Neural cell (in vitro differentiated cells): ENCODE measurements around the gene ROGDI. TPM values are rescaled to one million over a fixed set of nuclear protein-coding genes. Genes with fewer than 3 reads are reported as not detected.

Source experiments
- H2AFZ ChIP-seq: fragments of 200-600, 300-800 bp; sonication (generic), shearing (Covaris generic); 2 replicates; pipeline ENCODE4 v1.6.0; 2014; ENCODE audit warnings: low read depth, mild to moderate bottlenecking, antibody characterized with exemption, low read length, moderate library complexity
- H3F3A ChIP-seq: fragments of 200-600 bp; shearing (Covaris generic); 2 replicates; pipeline ENCODE4 v1.6.1; 2016; ENCODE audit warnings: mild to moderate bottlenecking, moderate library complexity, mixed read lengths, antibody characterized with exemption, low read length; ENCODE audit not compliant: insufficient read depth, poor library complexity, severe bottlenecking
- H3K27ac ChIP-seq: fragments of 200-600, 300-800 bp; sonication (generic), shearing (Covaris generic); 2 replicates; pipeline ENCODE4 v1.5.1; 2014; ENCODE audit warnings: mild to moderate bottlenecking, low read length, moderate library complexity
- H3K27me3 ChIP-seq: fragments of 300-800, 200-600 bp; sonication (generic), shearing (Covaris generic); 2 replicates; pipeline ENCODE4 v1.6.0; 2014; ENCODE audit warnings: mild to moderate bottlenecking, low read depth, low read length, moderate library complexity; ENCODE audit not compliant: insufficient read depth
- H3K36me3 ChIP-seq: fragments of 300-800, 200-600 bp; sonication (generic), shearing (Covaris generic); 2 replicates; pipeline ENCODE4 v1.5.1; 2014; ENCODE audit warnings: mild to moderate bottlenecking, antibody characterized with exemption, low read length, moderate library complexity; ENCODE audit not compliant: insufficient read depth
- H3K4me2 ChIP-seq: fragments of 300-800, 200-600 bp; sonication (generic), shearing (Covaris generic); 2 replicates; pipeline ENCODE4 v1.6.0; 2014; ENCODE audit warnings: mild to moderate bottlenecking, low read length
- H3K4me3 ChIP-seq: fragments of 300-800, 200-600 bp; sonication (generic), shearing (Covaris generic); 2 replicates; pipeline ENCODE4 v1.5.1; 2014; ENCODE audit warnings: mild to moderate bottlenecking, low read length, moderate library complexity
- H3K79me2 ChIP-seq: fragments of 200-600 bp; shearing (Covaris generic); replicated peaks from 2 replicates; pipeline ENCODE4 v1.6.0; 2014; ENCODE audit warnings: mild to moderate bottlenecking, low read length, moderate library complexity; ENCODE audit not compliant: insufficient read depth
- H3K9ac ChIP-seq: fragments of 300-800, 200-600 bp; sonication (generic), shearing (Covaris generic); 2 replicates; pipeline ENCODE4 v1.6.1; 2016; ENCODE audit warnings: mild to moderate bottlenecking, low read length, mixed read lengths
- H3K9me2 ChIP-seq: fragments of 200-600 bp; shearing (Covaris generic); 2 replicates; pipeline ENCODE4 v1.6.1; 2016; ENCODE audit warnings: mild to moderate bottlenecking, low read length, mixed read lengths; ENCODE audit not compliant: insufficient read depth
- H3K9me3 ChIP-seq: fragments of 200-600, 300-800 bp; sonication (generic), shearing (Covaris generic); 2 replicates; pipeline ENCODE4 v1.6.1; 2016; ENCODE audit warnings: mild to moderate bottlenecking, mixed run types, low read length, moderate library complexity, mixed read lengths
- H4K20me1 ChIP-seq: fragments of 200-600 bp; shearing (Covaris generic); 2 replicates; pipeline ENCODE4 v1.6.1; 2016; ENCODE audit warnings: mild to moderate bottlenecking, mixed run types; ENCODE audit not compliant: insufficient read depth
- CTCF ChIP-seq: fragments of 450-650 bp; IDR thresholded peaks from 2 replicates; pipeline ENCODE4 v1.5.1; 2014; ENCODE audit warnings: antibody characterized with exemption, mild to moderate bottlenecking, moderate library complexity; ENCODE audit not compliant: poor library complexity, severe bottlenecking
- EP300 ChIP-seq: fragments of 450-650 bp; conservative IDR thresholded peaks from 2 replicates; pipeline ENCODE4 v1.6.1; 2014; ENCODE audit warnings: antibody characterized with exemption, mild to moderate bottlenecking, moderate library complexity; ENCODE audit not compliant: poor library complexity, severe bottlenecking
- EZH2 ChIP-seq: fragments of 200-600, 300-800 bp; shearing (Covaris generic), sonication (generic); IDR thresholded peaks from 2 replicates; pipeline ENCODE4 v1.6.1; 2014; ENCODE audit warnings: antibody characterized with exemption, low read length, borderline replicate concordance, mild to moderate bottlenecking; ENCODE audit not compliant: insufficient read depth, poor library complexity, severe bottlenecking
- MXI1 ChIP-seq: fragments of 450-650 bp; conservative IDR thresholded peaks from 2 replicates; pipeline ENCODE4 v1.6.1; 2014; ENCODE audit warnings: antibody characterized with exemption, mild to moderate bottlenecking; ENCODE audit not compliant: poor library complexity, severe bottlenecking
- POLR2AphosphoS5 ChIP-seq: IDR thresholded peaks from 2 replicates; pipeline ENCODE4 v1.6.1; 2012
- RAD21 ChIP-seq: fragments of 450-650 bp; conservative IDR thresholded peaks from 2 replicates; pipeline ENCODE4 v1.6.1; 2014; ENCODE audit warnings: antibody characterized with exemption, mild to moderate bottlenecking, moderate library complexity
- REST ChIP-seq: IDR thresholded peaks from 2 replicates; pipeline ENCODE4 v1.6.1; 2012; ENCODE audit warnings: borderline replicate concordance
- SMC3 ChIP-seq: fragments of 450-650 bp; conservative IDR thresholded peaks from 2 replicates; pipeline ENCODE4 v1.6.1; 2014; ENCODE audit warnings: antibody characterized with exemption, mild to moderate bottlenecking, moderate library complexity; ENCODE audit not compliant: poor library complexity
- TAF1 ChIP-seq: IDR thresholded peaks from 2 replicates; pipeline ENCODE4 v1.6.1; 2012; ENCODE audit warnings: low read depth
- polyA plus RNA-seq: library from polyadenylated mRNA; depleted of rRNA; stranded (reverse); fragments of >200 nt; gene quantifications from 2 replicates; pipeline ENCODE4 v1.2.3, GENCODE V29; 2014

The ROGDI gene
- polyA plus RNA-seq, 1 donor from 2014 or later: 203 TPM

- Histone ChIP-seq H3K9ac (no peak overlapping the region), H3K4me3 (no peak overlapping the region), H3K79me2 (no peaks in the 10 kb centered on the region), H3K27ac (no peak overlapping the region), H3K4me2 (no peak overlapping the region), H3K9me3 (no peaks in the 10 kb centered on the region), H3K9me2 (no peaks in the 10 kb centered on the region), H4K20me1 (no peaks in the 10 kb centered on the region), H3K27me3 (no peaks in the 10 kb centered on the region), H2AFZ (no peak overlapping the region), H3K36me3 (no peaks in the 10 kb centered on the region), H3F3A (no peaks in the 10 kb centered on the region)
- TF ChIP-seq POLR2AphosphoS5 (no peak), EP300 (no peak), EZH2 (no peak), TAF1 (no peak), SMC3 (no peak), MXI1 (no peak), CTCF (no peak), RAD21 (no peak), REST (no peak)
Observed at GRCh38 chr16:4748682-4749411, 53.6 kb downstream of the ROGDI start.

- H3K79me2 ChIP-seq: no peaks in the 10 kb centered on the region
- no peak overlapping the region for H3K4me3 ChIP-seq
- no peak for TF ChIP-seq EZH2
- TF ChIP-seq REST: no peak
- no peak for TF ChIP-seq RAD21
- no peak for TF ChIP-seq SMC3
- no peak for TF ChIP-seq EP300
- no peak for TF ChIP-seq TAF1
- no peak for TF ChIP-seq POLR2AphosphoS5
- no peak for TF ChIP-seq CTCF
- TF ChIP-seq MXI1: no peak
- no peaks in the 10 kb centered on the region for H3K9me3 ChIP-seq
- no peak overlapping the region for H2AFZ ChIP-seq
- no peaks in the 10 kb centered on the region for H3K9me2 ChIP-seq
- no peaks in the 10 kb centered on the region for H4K20me1 ChIP-seq
- H3K27ac ChIP-seq: no peak overlapping the region
- H3F3A ChIP-seq: no peaks in the 10 kb centered on the region
- H3K4me2 ChIP-seq: no peak overlapping the region
- H3K36me3 ChIP-seq: no peaks in the 10 kb centered on the region
- no peaks in the 10 kb centered on the region for H3K27me3 ChIP-seq
- H3K9ac ChIP-seq: no peak overlapping the region
Observed at GRCh38 chr16:4747906-4748681, 54.3 kb downstream of the ROGDI start.
